SK-N-SH (cell line): ENCODE results near the gene MDH1. TPM values are rescaled to one million over a fixed set of nuclear protein-coding genes. Genes with fewer than 3 reads are reported as not detected.
A peak's percentile ranks its signal among the peaks of the same experiment; 100 is the strongest.

Experiments
- CTCF ChIA-PET: fragments of 300-600, 350-600 bp; formaldehyde crosslinking; extraction: SDS; loops from one replicate; lab custom pipeline; 2021; lab: Yijun Ruan, JAX
- POLR2A ChIA-PET: fragments of 350-600 bp; sonication (Branson Sonifier 250); formaldehyde crosslinking; extraction: SDS; loops from one replicate; lab custom pipeline; 2020; ENCODE audit warnings: antibody characterized with exemption, inconsistent platforms; lab: Yijun Ruan, JAX
- DNase-seq: peaks from one replicate; pipeline ENCODE4 v3.0.0; 2012
- H2AFZ ChIP-seq: fragments of 200-600 bp; sonication (generic); 2 replicates; pipeline ENCODE4 v1.8.1; 2016; ENCODE audit warnings: antibody characterized with exemption, mild to moderate bottlenecking, low read depth
- H3F3A ChIP-seq: fragments of 200-600 bp; sonication (generic); replicated peaks from 2 replicates; pipeline ENCODE3; 2016; ENCODE audit warnings: antibody characterized with exemption, mild to moderate bottlenecking; ENCODE audit not compliant: insufficient read depth
- H3K27ac ChIP-seq, 2 experiments: fragments of 200-500 bp in 1 of 2; fragments of 200-600 bp in 1 of 2; sonication (Bioruptor generic) in 1 of 2; sonication (generic), shearing (Covaris generic) in 1 of 2; 2 replicates each; pipeline versions ENCODE4 v1.5.1 to v1.6.1; 2014 to 2016; ENCODE audit warnings: low read depth in 2 of 2, inconsistent platforms in 1 of 2, low read length in 1 of 2, mild to moderate bottlenecking in 1 of 2, mixed read lengths in 1 of 2
- H3K27me3 ChIP-seq: fragments of 200-600 bp; sonication (generic), shearing (Covaris generic); 2 replicates; pipeline ENCODE4 v1.6.1; 2016; ENCODE audit warnings: mixed run types; ENCODE audit not compliant: insufficient read depth
- H3K36me3 ChIP-seq, 2 experiments: fragments of 200-500 bp in 1 of 2; fragments of 200-600 bp in 1 of 2; sonication (Bioruptor generic) in 1 of 2; sonication (generic) in 1 of 2; replicated peaks in 1 of 2; 2 replicates each; pipeline versions ENCODE3 to v1.5.1; 2014 to 2016; ENCODE audit warnings: low read length in 1 of 2, mild to moderate bottlenecking in 1 of 2; ENCODE audit not compliant: insufficient read depth in 2 of 2, control insufficient read depth in 1 of 2
- H3K4me1 ChIP-seq, 2 experiments: fragments of 200-500 bp in 1 of 2; fragments of 200-600 bp in 1 of 2; sonication (Bioruptor generic) in 1 of 2; sonication (generic), shearing (Covaris generic) in 1 of 2; 2 replicates each; pipeline versions ENCODE4 v1.5.1 to v1.6.1; 2014 to 2016; ENCODE audit warnings: low read depth in 1 of 2, low read length in 1 of 2, mixed run types in 1 of 2; ENCODE audit not compliant: insufficient read depth in 2 of 2, control insufficient read depth in 1 of 2
- H3K4me2 ChIP-seq: fragments of 200-600 bp; sonication (generic), shearing (Covaris generic); 2 replicates; pipeline ENCODE4 v1.6.1; 2017; ENCODE audit warnings: mixed run types
- H3K4me3 ChIP-seq, 2 experiments: fragments of 200-500 bp in 1 of 2; fragments of 200-600 bp in 1 of 2; sonication (Bioruptor generic) in 1 of 2; sonication (generic), shearing (Covaris generic) in 1 of 2; 2 replicates each; pipeline versions ENCODE4 v1.5.1 to v1.8.1; 2014 to 2016; ENCODE audit warnings: low read depth in 2 of 2, inconsistent platforms in 1 of 2, low read length in 1 of 2, mild to moderate bottlenecking in 1 of 2, mixed read lengths in 1 of 2, moderate library complexity in 1 of 2
- H3K79me2 ChIP-seq: fragments of 200-600 bp; sonication (generic); 2 replicates; pipeline ENCODE4 v1.8.1; 2017; ENCODE audit warnings: mild to moderate bottlenecking; ENCODE audit not compliant: insufficient read depth
- H3K9ac ChIP-seq: fragments of 200-600 bp; sonication (generic); 2 replicates; pipeline ENCODE4 v1.6.1; 2017; ENCODE audit warnings: mixed run types
- H3K9me2 ChIP-seq: fragments of 200-600 bp; sonication (generic); 2 replicates; pipeline ENCODE4 v1.6.1; 2017; ENCODE audit warnings: mixed run types
- H3K9me3 ChIP-seq: fragments of 200-600 bp; sonication (generic); 2 replicates; pipeline ENCODE4 v1.6.1; 2017; ENCODE audit warnings: mixed run types, mild to moderate bottlenecking, moderate library complexity
- H4K20me1 ChIP-seq: fragments of 200-600 bp; sonication (generic); 2 replicates; pipeline ENCODE4 v1.6.1; 2017; ENCODE audit warnings: mild to moderate bottlenecking, mixed run types; ENCODE audit not compliant: insufficient read depth
- CHD2 ChIP-seq: fragments of 150-350 bp; IDR thresholded peaks from 2 replicates; pipeline ENCODE4 v1.6.1; 2018; ENCODE audit warnings: low read length; ENCODE audit not compliant: partially characterized antibody
- EP300 ChIP-seq, 2 experiments: IDR thresholded peaks; 2 replicates each; pipeline versions ENCODE4 v1.4.0 to v1.6.1; 2012; ENCODE audit warnings: borderline replicate concordance in 1 of 2, low read depth in 1 of 2, low read length in 1 of 2
- GABPA ChIP-seq: IDR thresholded peaks from 2 replicates; pipeline ENCODE4 v1.4.0; 2012; ENCODE audit warnings: low read depth, mild to moderate bottlenecking
- GATA2 ChIP-seq: sonication (generic); formaldehyde crosslinking; IDR thresholded peaks from 2 replicates; pipeline ENCODE4 v1.5.0; 2020; ENCODE audit warnings: mild to moderate bottlenecking, missing genetic modification reagents
- MXI1 ChIP-seq: IDR thresholded peaks from 2 replicates; pipeline ENCODE4 v1.6.1; 2012; ENCODE audit warnings: mild to moderate bottlenecking, low read depth, low read length, improper control_type of control experiment
- NFIC ChIP-seq: IDR thresholded peaks from 2 replicates; pipeline ENCODE4 v1.4.0; 2012; ENCODE audit warnings: borderline replicate concordance
- PBX3 ChIP-seq: IDR thresholded peaks from 2 replicates; pipeline ENCODE4; 2012
- POLR2AphosphoS5 ChIP-seq: IDR thresholded peaks from 2 replicates; pipeline ENCODE4 v1.6.1; 2012; ENCODE audit warnings: low read depth, low read length
- RCOR1 ChIP-seq: fragments of 150-350 bp; IDR thresholded peaks from 2 replicates; pipeline ENCODE4 v1.6.1; 2017; ENCODE audit warnings: antibody characterized with exemption, low read length
- RFX5 ChIP-seq: IDR thresholded peaks from 2 replicates; pipeline ENCODE4 v1.6.1; 2012; ENCODE audit warnings: mild to moderate bottlenecking, improper control_type of control experiment, low read length
- TAF1 ChIP-seq: IDR thresholded peaks from 2 replicates; pipeline ENCODE4 v1.6.1; 2012; ENCODE audit warnings: low read depth, mild to moderate bottlenecking, low read length, moderate library complexity, borderline replicate concordance
- TCF12 ChIP-seq: IDR thresholded peaks from 2 replicates; pipeline ENCODE4 v1.4.0; 2012
- TEAD4 ChIP-seq: IDR thresholded peaks from 2 replicates; pipeline ENCODE4 v1.4.0; 2012; ENCODE audit warnings: mild to moderate bottlenecking, borderline replicate concordance; ENCODE audit not compliant: insufficient read depth
- WGBS: methylation state at CpG from one replicate; pipeline ENCODE4 v1.1.6; 2017; ENCODE audit warnings: low lambda C conversion rate; 5-methylcytosine and 5-hydroxymethylcytosine counted together
- polyA plus RNA-seq, 3 experiments: library from polyadenylated mRNA; depleted of rRNA; stranded (reverse); fragments of >200 nt; gene quantifications; 2 replicates each; pipeline ENCODE4 v1.2.3, GENCODE V29; 2012
- TF ChIP-seq, protein P1 (sequence below): fragments of 150-350 bp; IDR thresholded peaks from 2 replicates; pipeline ENCODE4 v1.6.1; 2017; ENCODE audit warnings: antibody characterized with exemption, low read length, low read depth, borderline replicate concordance
- TF ChIP-seq, protein P2 (sequence below): IDR thresholded peaks from 2 replicates; pipeline ENCODE4 v1.4.0; 2012; ENCODE audit warnings: low read depth, borderline replicate concordance
- TF ChIP-seq, protein P3 (sequence below): IDR thresholded peaks from 2 replicates; pipeline ENCODE4 v1.6.1; 2012; ENCODE audit warnings: mild to moderate bottlenecking, low read depth, low read length, moderate library complexity

MDH1 gene
- polyA plus RNA-seq, 1 of the 3 experiments (the other 2 are of a cell fraction), result 201 TPM

GRCh38 chr2:63553049-63553448 is 35.7 kb upstream of the MDH1 start:
- DNase-seq, result no peak
- Histone ChIP-seq H3K4me1 (peaks cover 2 to 5% of the 10 kb centered on the region in 2 experiments; a peak in 3 of 4 replicates), H3K9ac (no peak overlapping the region), H3K9me3 (no peaks in the 10 kb centered on the region), H4K20me1 (no peaks in the 10 kb centered on the region), H3F3A (no peaks in the 10 kb centered on the region), H3K4me3 (no peak overlapping the region)
- POLR2A ChIA-PET, result no interaction called here
- 32% methylated on average over 4 of the region's 4 CpGs for WGBS
- TF ChIP-seq NFIC (no peak), TAF1 (no peak), TCF12 (no peak), GATA2 (CRISPR knock-in tag) (no peak), PBX3 (no peak), EP300 (IDR thresholded peaks at IDR 0.05; ENCODE audit: borderline replicate concordance in 1 of 2, low read depth in 1 of 2, low read length in 1 of 2) (no peak), RCOR1 (no peak), RFX5 (no peak), MXI1 (no peak), CHD2 (no peak), POLR2AphosphoS5 (no peak), GABPA (no peak), TEAD4 (no peak)
- TF ChIP-seq, protein P1, sequence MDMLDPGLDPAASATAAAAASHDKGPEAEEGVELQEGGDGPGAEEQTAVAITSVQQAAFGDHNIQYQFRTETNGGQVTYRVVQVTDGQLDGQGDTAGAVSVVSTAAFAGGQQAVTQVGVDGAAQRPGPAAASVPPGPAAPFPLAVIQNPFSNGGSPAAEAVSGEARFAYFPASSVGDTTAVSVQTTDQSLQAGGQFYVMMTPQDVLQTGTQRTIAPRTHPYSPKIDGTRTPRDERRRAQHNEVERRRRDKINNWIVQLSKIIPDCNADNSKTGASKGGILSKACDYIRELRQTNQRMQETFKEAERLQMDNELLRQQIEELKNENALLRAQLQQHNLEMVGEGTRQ, result no peak
- TF ChIP-seq, protein P2, sequence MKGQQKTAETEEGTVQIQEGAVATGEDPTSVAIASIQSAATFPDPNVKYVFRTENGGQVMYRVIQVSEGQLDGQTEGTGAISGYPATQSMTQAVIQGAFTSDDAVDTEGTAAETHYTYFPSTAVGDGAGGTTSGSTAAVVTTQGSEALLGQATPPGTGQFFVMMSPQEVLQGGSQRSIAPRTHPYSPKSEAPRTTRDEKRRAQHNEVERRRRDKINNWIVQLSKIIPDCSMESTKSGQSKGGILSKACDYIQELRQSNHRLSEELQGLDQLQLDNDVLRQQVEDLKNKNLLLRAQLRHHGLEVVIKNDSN, result no peak
- TF ChIP-seq, protein P3, sequence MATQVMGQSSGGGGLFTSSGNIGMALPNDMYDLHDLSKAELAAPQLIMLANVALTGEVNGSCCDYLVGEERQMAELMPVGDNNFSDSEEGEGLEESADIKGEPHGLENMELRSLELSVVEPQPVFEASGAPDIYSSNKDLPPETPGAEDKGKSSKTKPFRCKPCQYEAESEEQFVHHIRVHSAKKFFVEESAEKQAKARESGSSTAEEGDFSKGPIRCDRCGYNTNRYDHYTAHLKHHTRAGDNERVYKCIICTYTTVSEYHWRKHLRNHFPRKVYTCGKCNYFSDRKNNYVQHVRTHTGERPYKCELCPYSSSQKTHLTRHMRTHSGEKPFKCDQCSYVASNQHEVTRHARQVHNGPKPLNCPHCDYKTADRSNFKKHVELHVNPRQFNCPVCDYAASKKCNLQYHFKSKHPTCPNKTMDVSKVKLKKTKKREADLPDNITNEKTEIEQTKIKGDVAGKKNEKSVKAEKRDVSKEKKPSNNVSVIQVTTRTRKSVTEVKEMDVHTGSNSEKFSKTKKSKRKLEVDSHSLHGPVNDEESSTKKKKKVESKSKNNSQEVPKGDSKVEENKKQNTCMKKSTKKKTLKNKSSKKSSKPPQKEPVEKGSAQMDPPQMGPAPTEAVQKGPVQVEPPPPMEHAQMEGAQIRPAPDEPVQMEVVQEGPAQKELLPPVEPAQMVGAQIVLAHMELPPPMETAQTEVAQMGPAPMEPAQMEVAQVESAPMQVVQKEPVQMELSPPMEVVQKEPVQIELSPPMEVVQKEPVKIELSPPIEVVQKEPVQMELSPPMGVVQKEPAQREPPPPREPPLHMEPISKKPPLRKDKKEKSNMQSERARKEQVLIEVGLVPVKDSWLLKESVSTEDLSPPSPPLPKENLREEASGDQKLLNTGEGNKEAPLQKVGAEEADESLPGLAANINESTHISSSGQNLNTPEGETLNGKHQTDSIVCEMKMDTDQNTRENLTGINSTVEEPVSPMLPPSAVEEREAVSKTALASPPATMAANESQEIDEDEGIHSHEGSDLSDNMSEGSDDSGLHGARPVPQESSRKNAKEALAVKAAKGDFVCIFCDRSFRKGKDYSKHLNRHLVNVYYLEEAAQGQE, result no peak
- TF ChIP-seq, all 33 proteins: peak for 0
- Histone ChIP-seq H3K27ac (peak overlapping the region; percentile 31 to 43; a peak in 3 of 4 replicates), H3K27me3 (no peaks in the 10 kb centered on the region), H3K9me2 (no peaks in the 10 kb centered on the region), H2AFZ (no peak overlapping the region), H3K79me2 (no peaks in the 10 kb centered on the region), H3K4me2 (peak overlapping the region; percentile 35; the same call in 1 of the 2 replicates), H3K36me3 (no peaks in the 10 kb centered on the region)
- CTCF ChIA-PET, result interaction anchor here (1.2 to 1.9 kb wide), 4 partner anchors 8 to 25 kb away, joined by 3 to 5 read pairs (median 3); no protein-coding TSS in a partner anchor
